ENCODE measurements around the gene TCTN2.

DNA sequence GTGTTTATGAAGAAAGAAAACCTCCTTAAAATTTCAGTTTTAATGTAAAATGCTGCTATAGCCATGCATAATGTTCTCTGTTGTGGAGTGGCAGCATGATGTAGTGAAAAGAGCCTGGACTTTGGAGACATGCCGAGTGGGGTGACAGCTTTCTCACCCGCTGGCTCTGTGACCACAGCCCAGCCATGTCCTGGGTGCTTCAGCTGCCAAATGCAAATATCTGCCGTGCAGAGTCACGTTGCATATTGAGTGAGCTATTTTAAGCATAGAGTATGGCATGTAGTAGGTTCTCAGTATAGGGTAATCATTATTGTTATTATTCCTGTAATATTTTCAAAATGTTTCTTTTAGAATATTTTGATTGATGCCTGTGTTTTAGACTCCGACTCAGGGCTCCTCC is 15.5 kb upstream of the TCTN2 start:
- TF ChIP-seq, protein P1, sequence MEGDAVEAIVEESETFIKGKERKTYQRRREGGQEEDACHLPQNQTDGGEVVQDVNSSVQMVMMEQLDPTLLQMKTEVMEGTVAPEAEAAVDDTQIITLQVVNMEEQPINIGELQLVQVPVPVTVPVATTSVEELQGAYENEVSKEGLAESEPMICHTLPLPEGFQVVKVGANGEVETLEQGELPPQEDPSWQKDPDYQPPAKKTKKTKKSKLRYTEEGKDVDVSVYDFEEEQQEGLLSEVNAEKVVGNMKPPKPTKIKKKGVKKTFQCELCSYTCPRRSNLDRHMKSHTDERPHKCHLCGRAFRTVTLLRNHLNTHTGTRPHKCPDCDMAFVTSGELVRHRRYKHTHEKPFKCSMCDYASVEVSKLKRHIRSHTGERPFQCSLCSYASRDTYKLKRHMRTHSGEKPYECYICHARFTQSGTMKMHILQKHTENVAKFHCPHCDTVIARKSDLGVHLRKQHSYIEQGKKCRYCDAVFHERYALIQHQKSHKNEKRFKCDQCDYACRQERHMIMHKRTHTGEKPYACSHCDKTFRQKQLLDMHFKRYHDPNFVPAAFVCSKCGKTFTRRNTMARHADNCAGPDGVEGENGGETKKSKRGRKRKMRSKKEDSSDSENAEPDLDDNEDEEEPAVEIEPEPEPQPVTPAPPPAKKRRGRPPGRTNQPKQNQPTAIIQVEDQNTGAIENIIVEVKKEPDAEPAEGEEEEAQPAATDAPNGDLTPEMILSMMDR (IDR thresholded peaks at IDR 0.05), result no peak
- no peak for TF ChIP-seq POLR2A (IDR thresholded peaks at IDR 0.05)

All from heart left ventricle (tissue), 13 donors.